A673 (cell line): ENCODE measurements around the gene CLCN5.
A peak's percentile ranks its signal among the peaks of the same experiment; 100 is the strongest.

Experiments used
- CTCF ChIP-seq: fragments of 300-800, 200-600 bp; sonication (generic); conservative IDR thresholded peaks from 2 replicates; pipeline ENCODE4 v1.5.1; 2017; ENCODE audit warnings: low read depth, mild to moderate bottlenecking, antibody characterized with exemption, low read length, moderate library complexity, mixed read lengths
- EZH2 ChIP-seq: fragments of 200-600 bp; sonication (generic); IDR thresholded peaks from 2 replicates; pipeline ENCODE4 v1.6.1; 2017; ENCODE audit warnings: borderline replicate concordance, low read depth, mild to moderate bottlenecking, mixed read lengths, antibody characterized with exemption, low read length; ENCODE audit not compliant: poor library complexity, severe bottlenecking

GRCh38 chrX:49878834-49879655 lies 43.4 kb upstream of the CLCN5 start, which contains the start of gene USP27X:
- peak; percentile 62 for TF ChIP-seq CTCF
- TF ChIP-seq EZH2 = no peak
